ENCODE results near the gene CASP4.
"Not testable (repeated sequence)": the region's sequence is repeated elsewhere in the genome, so short reads cannot be mapped to it uniquely, and the experiment has no call there.

Gene CASP4

GRCh38 chr11:104968355-104968855 is at the start of gene CASP4:
TSS of gene CASP4 (minus strand) at chr11:104968574. CDS start at chr11:104968525, 49 bp downstream.
- DNase-seq (ENCODE audit: insufficient read length, low spot score) (peak; percentile 57), FAIRE-seq (peak; percentile 42)

GRCh38 chr11:105007463-105007862 is 39.1 kb upstream of the CASP4 start:
- no peak for FAIRE-seq
- no peak for DNase-seq (ENCODE audit: insufficient read length, low spot score)

GRCh38 chr11:105005451-105005845 is 37.1 kb upstream of the CASP4 start:
- FAIRE-seq (no peak), DNase-seq (ENCODE audit: insufficient read length, low spot score) (no peak)

GRCh38 chr11:105004021-105004420 is 35.6 kb upstream of the CASP4 start:
- FAIRE-seq = peak; percentile 16

GRCh38 chr11:105003151-105003550 is 34.8 kb upstream of the CASP4 start:
- DNase-seq (ENCODE audit: insufficient read length, low spot score) (no peak), FAIRE-seq (no peak)

More at GRCh38 chr11:105004021-105004420, 35.6 kb upstream of the CASP4 start:
- DNase-seq (ENCODE audit: insufficient read length, low spot score) = no peak

- DNase-seq (ENCODE audit: insufficient read length, low spot score) (no peak), FAIRE-seq (no peak)
Measured at GRCh38 chr11:105000797-105001196, 32.4 kb upstream of the CASP4 start.

- peak; percentile 10 for DNase-seq (ENCODE audit: insufficient read length, low spot score)
- FAIRE-seq = peak; percentile 80
Measured at GRCh38 chr11:105000167-105000566, 31.8 kb upstream of the CASP4 start.

GRCh38 chr11:104999721-105000120 is 31.3 kb upstream of the CASP4 start:
- FAIRE-seq = no peak
- no peak for DNase-seq (ENCODE audit: insufficient read length, low spot score)

- DNase-seq (ENCODE audit: insufficient read length, low spot score) = peak; percentile 22
Measured at GRCh38 chr11:104997288-104997687, 28.9 kb upstream of the CASP4 start.

GRCh38 chr11:104995001-104995408 is 26.6 kb upstream of the CASP4 start:
- DNase-seq (ENCODE audit: insufficient read length, low spot score) (no peak), FAIRE-seq (no peak)

More at GRCh38 chr11:104997288-104997687, 28.9 kb upstream of the CASP4 start:
- FAIRE-seq = peak; percentile 33

GRCh38 chr11:104992781-104993180 is 24.4 kb upstream of the CASP4 start:
- DNase-seq (ENCODE audit: insufficient read length, low spot score) (no peak), FAIRE-seq (no peak)

GRCh38 chr11:104991994-104992393 is 23.6 kb upstream of the CASP4 start:
- DNase-seq (ENCODE audit: insufficient read length, low spot score) (no peak), FAIRE-seq (no peak)

- FAIRE-seq (no peak), DNase-seq (ENCODE audit: insufficient read length, low spot score) (no peak)
Measured at GRCh38 chr11:104984808-104985207, 16.4 kb upstream of the CASP4 start.

- DNase-seq (ENCODE audit: insufficient read length, low spot score) = no peak
Measured at GRCh38 chr11:104979839-104980238, 11.5 kb upstream of the CASP4 start.

GRCh38 chr11:104973616-104974015 is 5.2 kb upstream of the CASP4 start:
- DNase-seq (ENCODE audit: insufficient read length, low spot score) = no peak
- FAIRE-seq = no peak

More at GRCh38 chr11:104979839-104980238, 11.5 kb upstream of the CASP4 start:
- FAIRE-seq = no peak

GRCh38 chr11:104972924-104973323 is 4.5 kb upstream of the CASP4 start:
- FAIRE-seq; DNase-seq (ENCODE audit: insufficient read length, low spot score): not testable (repeated sequence)

- no peak for DNase-seq (ENCODE audit: insufficient read length, low spot score)
- FAIRE-seq = no peak
Measured at GRCh38 chr11:104970756-104971155, 2.4 kb upstream of the CASP4 start.

GRCh38 chr11:104968856-104969776 is 742 bp upstream of the CASP4 start:
- peak; percentile 76 for FAIRE-seq
- peak; percentile 1 for DNase-seq (ENCODE audit: insufficient read length, low spot score)

- DNase-seq (ENCODE audit: insufficient read length, low spot score) = peak; percentile 3
- FAIRE-seq = no peak
Measured at GRCh38 chr11:104967534-104968354, 630 bp downstream of the CASP4 start.

- no peak for FAIRE-seq
- DNase-seq (ENCODE audit: insufficient read length, low spot score) = no peak
Measured at GRCh38 chr11:104965735-104966134, 2.6 kb downstream of the CASP4 start.

GRCh38 chr11:104964247-104964646 is 4.1 kb downstream of the CASP4 start:
- FAIRE-seq (no peak), DNase-seq (ENCODE audit: insufficient read length, low spot score) (no peak)
